Fibroblast of lung (primary cell): ENCODE measurements around the gene MACF1. TPM values are rescaled to one million over a fixed set of nuclear protein-coding genes. Genes with fewer than 3 reads are reported as not detected.

ENCODE experiments used
- DNase-seq, 2 donors: peaks; one replicate each; pipeline versions ENCODE4 v3.0.0 to v3.0.0-alpha.2; 2010; ENCODE audit warnings: low read depth in 2 of 2
- H2AFZ ChIP-seq: 2 replicates; pipeline ENCODE4 v1.5.1; 2012; ENCODE audit warnings: low read length, control low read depth, inconsistent platforms
- H3K27ac ChIP-seq: 2 replicates; pipeline ENCODE4 v1.5.1; 2011; ENCODE audit warnings: low read length, control low read depth; ENCODE audit not compliant: insufficient read depth
- H3K27me3 ChIP-seq: 2 replicates; pipeline ENCODE4 v1.5.1; 2011; ENCODE audit warnings: mild to moderate bottlenecking, low read length; ENCODE audit not compliant: control insufficient read depth, insufficient read depth
- H3K36me3 ChIP-seq: 2 replicates; pipeline ENCODE4 v1.5.1; 2011; ENCODE audit warnings: low read length; ENCODE audit not compliant: control insufficient read depth, insufficient read depth
- H3K4me1 ChIP-seq: 2 replicates; pipeline ENCODE4 v1.5.1; 2011; ENCODE audit warnings: low read length; ENCODE audit not compliant: control insufficient read depth, insufficient read depth; ENCODE audit errors: extremely low read depth
- H3K4me2 ChIP-seq: 2 replicates; pipeline ENCODE4 v1.5.1; 2011; ENCODE audit warnings: low read length, control low read depth; ENCODE audit not compliant: insufficient read depth; ENCODE audit errors: extremely low read depth
- H3K4me3 ChIP-seq, 4 experiments: fragments of 200-600 bp in 1 of 4; sonication (generic) in 1 of 4; replicated peaks in 1 of 4; 2 replicates each; pipeline ENCODE4 v1.5.1; 2011 to 2016; ENCODE audit warnings: low read length in 4 of 4, low read depth in 3 of 4, mild to moderate bottlenecking in 3 of 4, control low read depth in 2 of 4, inconsistent platforms in 1 of 4, mixed read lengths in 1 of 4; ENCODE audit not compliant: insufficient read depth in 1 of 4; ENCODE audit errors: control extremely low read depth in 1 of 4
- H3K79me2 ChIP-seq: 2 replicates; pipeline ENCODE4 v1.5.1; 2012; ENCODE audit warnings: mild to moderate bottlenecking, low read length, inconsistent platforms; ENCODE audit not compliant: control insufficient read depth, insufficient read depth
- H3K9ac ChIP-seq: 2 replicates; pipeline ENCODE4 v1.5.1; 2011; ENCODE audit warnings: mild to moderate bottlenecking, low read length, control low read depth; ENCODE audit not compliant: insufficient read depth
- H3K9me3 ChIP-seq: 2 replicates; pipeline ENCODE4 v1.5.1; 2012; ENCODE audit warnings: low read depth, low read length; ENCODE audit not compliant: control insufficient read depth, insufficient read depth
- H4K20me1 ChIP-seq: 2 replicates; pipeline ENCODE4 v1.5.1; 2011; ENCODE audit warnings: low read length; ENCODE audit not compliant: control insufficient read depth, insufficient read depth; ENCODE audit errors: extremely low read depth
- CTCF ChIP-seq, 2 donors: IDR thresholded peaks in 1 of 2; conservative IDR thresholded peaks in 1 of 2; 1 replicate in 1 of 2; 2 replicates in 1 of 2; pipeline ENCODE4 v1.5.1; 2011 to 2012; ENCODE audit warnings: low read length in 2 of 2, control low read depth in 1 of 2, inconsistent platforms in 1 of 2, low read depth in 1 of 2, mild to moderate bottlenecking in 1 of 2
- EZH2 ChIP-seq: IDR thresholded peaks from 2 replicates; pipeline ENCODE4 v1.5.1; 2012; ENCODE audit warnings: low read length, control low read depth, mild to moderate bottlenecking; ENCODE audit errors: missing control alignments
- polyA minus RNA-seq: library from RNA; depleted of rRNA, polyadenylated mRNA; stranded (reverse); fragments of >200 nt; gene quantifications from 2 replicates; pipeline ENCODE4 v1.2.3, GENCODE V29; 2011; ENCODE audit warnings: low replicate concordance
- polyA plus RNA-seq, 2 donors: library from polyadenylated mRNA; depleted of rRNA in 1 of 2; stranded (reverse) in 1 of 2; unstranded in 1 of 2; fragments of >200 nt; gene quantifications; 2 replicates each; pipeline ENCODE4 v1.2.1, GENCODE V29; 2011 to 2012; ENCODE audit warnings: missing spikeins in 1 of 2
- total RNA-seq: library from RNA; depleted of rRNA; stranded (reverse); fragments of >200 nt; gene quantifications from 2 replicates; pipeline ENCODE4 v1.2.1, GENCODE V29; 2014

Gene MACF1, protein sequence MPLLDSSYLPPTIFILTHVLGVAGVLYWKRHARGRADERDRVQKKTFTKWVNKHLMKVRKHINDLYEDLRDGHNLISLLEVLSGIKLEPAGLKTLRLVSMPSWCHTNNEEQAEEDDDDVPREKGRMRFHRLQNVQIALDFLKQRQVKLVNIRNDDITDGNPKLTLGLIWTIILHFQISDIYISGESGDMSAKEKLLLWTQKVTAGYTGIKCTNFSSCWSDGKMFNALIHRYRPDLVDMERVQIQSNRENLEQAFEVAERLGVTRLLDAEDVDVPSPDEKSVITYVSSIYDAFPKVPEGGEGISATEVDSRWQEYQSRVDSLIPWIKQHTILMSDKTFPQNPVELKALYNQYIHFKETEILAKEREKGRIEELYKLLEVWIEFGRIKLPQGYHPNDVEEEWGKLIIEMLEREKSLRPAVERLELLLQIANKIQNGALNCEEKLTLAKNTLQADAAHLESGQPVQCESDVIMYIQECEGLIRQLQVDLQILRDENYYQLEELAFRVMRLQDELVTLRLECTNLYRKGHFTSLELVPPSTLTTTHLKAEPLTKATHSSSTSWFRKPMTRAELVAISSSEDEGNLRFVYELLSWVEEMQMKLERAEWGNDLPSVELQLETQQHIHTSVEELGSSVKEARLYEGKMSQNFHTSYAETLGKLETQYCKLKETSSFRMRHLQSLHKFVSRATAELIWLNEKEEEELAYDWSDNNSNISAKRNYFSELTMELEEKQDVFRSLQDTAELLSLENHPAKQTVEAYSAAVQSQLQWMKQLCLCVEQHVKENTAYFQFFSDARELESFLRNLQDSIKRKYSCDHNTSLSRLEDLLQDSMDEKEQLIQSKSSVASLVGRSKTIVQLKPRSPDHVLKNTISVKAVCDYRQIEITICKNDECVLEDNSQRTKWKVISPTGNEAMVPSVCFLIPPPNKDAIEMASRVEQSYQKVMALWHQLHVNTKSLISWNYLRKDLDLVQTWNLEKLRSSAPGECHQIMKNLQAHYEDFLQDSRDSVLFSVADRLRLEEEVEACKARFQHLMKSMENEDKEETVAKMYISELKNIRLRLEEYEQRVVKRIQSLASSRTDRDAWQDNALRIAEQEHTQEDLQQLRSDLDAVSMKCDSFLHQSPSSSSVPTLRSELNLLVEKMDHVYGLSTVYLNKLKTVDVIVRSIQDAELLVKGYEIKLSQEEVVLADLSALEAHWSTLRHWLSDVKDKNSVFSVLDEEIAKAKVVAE (N-terminal part only)
- 265 and 414 TPM in 2 replicates for total RNA-seq
- 110 and 178 TPM in 2 replicates for polyA plus RNA-seq
- 116 and 225 TPM in 2 replicates for polyA plus RNA-seq (2012)
- 211 and 350 TPM in 2 replicates for polyA minus RNA-seq

GRCh38 chr1:39204441-39205081 lies at the start of gene MACF1:
Gene MACF1, plus strand, starts transcription at chr1:39204695. Its CDS starts 328 bp downstream, at chr1:39205023.
- H3K27me3 ChIP-seq, result no peaks in the 10 kb centered on the region
- H2AFZ ChIP-seq, result no peak within 1 kb of the TSS
- H3K4me1 ChIP-seq, result peaks cover 5% of the 10 kb centered on the region
- H4K20me1 ChIP-seq, result no peaks in the 10 kb centered on the region
- peaks cover 3% of the 10 kb centered on the region for H3K36me3 ChIP-seq
- H3K4me3 ChIP-seq, result peak within 1 kb of the TSS; percentile 70 to 80 (median 74)
- H3K9me3 ChIP-seq, result no peaks in the 10 kb centered on the region
- DNase-seq, result peak; percentile 98 to 99
- peak within 1 kb of the TSS; percentile 88 for H3K27ac ChIP-seq
- TF ChIP-seq CTCF (conservative IDR thresholded peaks at IDR 0.05 in 1 of 2, IDR thresholded peaks at IDR 0.05 in 1 of 2; ENCODE audit: low read depth in 1 of 2, low read length in 2 of 2) (peak; percentile 59 to 71), EZH2 (no peak)
- peak within 1 kb of the TSS; percentile 87 for H3K4me2 ChIP-seq
- peak within 1 kb of the TSS; percentile 70 for H3K9ac ChIP-seq
- peaks cover 90% of the 10 kb centered on the region for H3K79me2 ChIP-seq

DNA sequence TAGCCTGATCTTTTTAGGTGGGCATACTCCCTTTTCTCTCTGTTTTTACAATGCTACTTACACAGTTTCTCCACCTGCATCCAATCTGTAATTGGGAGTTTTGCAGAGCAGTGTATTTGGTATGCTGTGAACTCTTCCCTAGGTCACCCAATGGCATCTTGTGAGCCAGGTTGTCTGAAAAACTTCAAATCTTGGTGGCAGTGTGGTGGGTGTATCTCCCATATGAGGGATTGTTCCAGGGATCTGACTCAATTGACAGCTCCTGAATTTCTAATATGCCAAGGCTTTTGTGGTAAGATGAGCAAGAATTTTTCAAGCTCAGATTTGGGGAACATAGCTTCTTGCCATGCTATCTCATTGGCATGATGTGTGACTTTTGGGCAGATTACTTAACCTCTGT lies 47.2 kb upstream of the MACF1 start:
- no peak overlapping the region for H3K4me2 ChIP-seq
- H3K79me2 ChIP-seq, result peaks cover 69% of the 10 kb centered on the region
- no peak for DNase-seq
- H3K27ac ChIP-seq, result no peak overlapping the region
- TF ChIP-seq CTCF (conservative IDR thresholded peaks at IDR 0.05 in 1 of 2, IDR thresholded peaks at IDR 0.05 in 1 of 2; ENCODE audit: low read depth in 1 of 2, low read length in 2 of 2) (no peak), EZH2 (no peak)
- no peaks in the 10 kb centered on the region for H4K20me1 ChIP-seq
- no peak overlapping the region for H3K9ac ChIP-seq
- H3K4me3 ChIP-seq, result no peak overlapping the region
- peaks cover 47% of the 10 kb centered on the region for H3K4me1 ChIP-seq
- H3K9me3 ChIP-seq, result no peaks in the 10 kb centered on the region
- H3K27me3 ChIP-seq, result no peaks in the 10 kb centered on the region
- H3K36me3 ChIP-seq, result no peaks in the 10 kb centered on the region
- H2AFZ ChIP-seq, result no peak overlapping the region
